Ascending aorta (tissue), 2 donors: ENCODE measurements around the gene HNRNPUL2. TPM values are rescaled to one million over a fixed set of nuclear protein-coding genes. Genes with fewer than 3 reads are reported as not detected.
A peak's percentile ranks its signal among the peaks of the same experiment; 100 is the strongest.

Experiments
- DNase-seq, 2 donors: peaks; one replicate each; pipeline ENCODE4 v3.0.0-alpha.2; 2019; ENCODE audit warnings: low spot score in 2 of 2
- H3K27ac ChIP-seq, 2 donors: fragments of 200-600 bp; sonication (generic); one replicate each; pipeline ENCODE4 v1.5.1; 2016 to 2017; ENCODE audit warnings: mild to moderate bottlenecking in 1 of 2
- H3K27me3 ChIP-seq: fragments of 200-600 bp; sonication (generic); one replicate; pipeline ENCODE4 v1.5.1; 2017
- H3K36me3 ChIP-seq, 2 donors: fragments of 200-600 bp; sonication (generic); one replicate each; pipeline ENCODE4 v1.5.1; 2016
- H3K4me1 ChIP-seq, 2 donors: fragments of 200-600 bp; sonication (generic); one replicate each; pipeline ENCODE4 v1.5.1; 2016 to 2017; ENCODE audit warnings: mild to moderate bottlenecking in 1 of 2
- H3K4me3 ChIP-seq, 2 donors: fragments of 200-600 bp; sonication (generic); one replicate each; pipeline ENCODE4 v1.5.1; 2016 to 2017; ENCODE audit warnings: mild to moderate bottlenecking in 1 of 2
- H3K9me3 ChIP-seq, 2 donors: fragments of 200-600 bp; sonication (generic); one replicate each; pipeline ENCODE4 v1.5.1; 2016
- intact Hi-C: fragments of 100-400 bp; cut with DNase I; formaldehyde crosslinking; loops from one replicate; pipeline ENCODE4 v1.15.1; 2023
- total RNA-seq: library from RNA; depleted of rRNA; stranded (reverse); fragments of >200 nt; gene quantifications from one replicate; pipeline ENCODE4 v1.1.0, GENCODE V29; 2016
- TF ChIP-seq, protein P1 (sequence below), 3 experiments: fragments of 200-600 bp in 2 of 3; fragments of 450-650 bp in 1 of 3; sonication (generic) in 2 of 3; IDR thresholded peaks; one replicate each; pipeline ENCODE4 v1.5.1; 2016 to 2019; ENCODE audit warnings: antibody characterized with exemption in 3 of 3, mild to moderate bottlenecking in 1 of 3, moderate library complexity in 1 of 3

Gene HNRNPUL2
- total RNA-seq, 1 donor from 2014 or later, result 14.6 TPM

DNA sequence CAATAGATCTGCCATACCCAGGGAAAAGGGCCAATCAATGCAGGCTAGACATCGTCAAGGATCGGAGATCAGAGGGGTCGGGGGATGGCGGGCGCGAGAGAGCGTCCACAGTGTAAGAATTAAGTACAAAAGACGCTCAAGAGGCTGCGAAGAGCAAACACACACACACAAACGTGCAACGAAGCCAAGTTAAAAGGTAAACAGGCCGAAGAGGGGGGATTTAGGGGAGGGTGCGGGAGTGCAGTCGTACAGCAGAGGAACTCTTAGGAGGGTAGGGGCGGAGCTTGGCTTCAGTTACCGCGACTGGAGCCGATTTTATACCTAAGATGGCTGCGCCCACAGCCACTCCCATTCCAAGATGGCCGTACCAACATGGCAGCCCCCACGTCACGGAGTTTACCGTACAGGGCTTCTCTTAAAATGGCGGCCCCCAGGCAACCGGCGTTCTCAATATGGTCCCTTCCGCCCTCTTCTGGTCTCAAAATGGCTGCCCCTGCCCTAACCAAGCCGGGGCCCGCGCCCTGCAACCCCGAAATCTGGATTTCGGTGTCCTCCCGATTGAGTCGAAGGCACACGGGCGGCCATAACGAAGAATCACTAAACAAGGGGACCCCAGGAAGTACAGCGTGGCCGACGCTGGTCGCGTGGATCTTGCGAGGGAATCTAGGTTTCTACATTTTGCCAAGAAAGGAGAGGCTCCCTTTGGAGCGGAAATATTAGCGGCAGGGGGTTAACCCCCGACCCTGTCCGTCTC lies 17.8 kb downstream of the HNRNPUL2 start:
- Histone ChIP-seq H3K36me3 (peaks cover 27 to 37% of the 10 kb centered on the region in 2 donors), H3K9me3 (no peaks in the 10 kb centered on the region), H3K27ac (peak overlapping the region; percentile 91 to 94), H3K4me1 (peaks cover 8 to 21% of the 10 kb centered on the region in 2 donors), H3K4me3 (peak overlapping the region; percentile 56 to 75), H3K27me3 (no peaks in the 10 kb centered on the region)
- DNase-seq, result peak; percentile 96 to 99
- TF ChIP-seq, protein P1, sequence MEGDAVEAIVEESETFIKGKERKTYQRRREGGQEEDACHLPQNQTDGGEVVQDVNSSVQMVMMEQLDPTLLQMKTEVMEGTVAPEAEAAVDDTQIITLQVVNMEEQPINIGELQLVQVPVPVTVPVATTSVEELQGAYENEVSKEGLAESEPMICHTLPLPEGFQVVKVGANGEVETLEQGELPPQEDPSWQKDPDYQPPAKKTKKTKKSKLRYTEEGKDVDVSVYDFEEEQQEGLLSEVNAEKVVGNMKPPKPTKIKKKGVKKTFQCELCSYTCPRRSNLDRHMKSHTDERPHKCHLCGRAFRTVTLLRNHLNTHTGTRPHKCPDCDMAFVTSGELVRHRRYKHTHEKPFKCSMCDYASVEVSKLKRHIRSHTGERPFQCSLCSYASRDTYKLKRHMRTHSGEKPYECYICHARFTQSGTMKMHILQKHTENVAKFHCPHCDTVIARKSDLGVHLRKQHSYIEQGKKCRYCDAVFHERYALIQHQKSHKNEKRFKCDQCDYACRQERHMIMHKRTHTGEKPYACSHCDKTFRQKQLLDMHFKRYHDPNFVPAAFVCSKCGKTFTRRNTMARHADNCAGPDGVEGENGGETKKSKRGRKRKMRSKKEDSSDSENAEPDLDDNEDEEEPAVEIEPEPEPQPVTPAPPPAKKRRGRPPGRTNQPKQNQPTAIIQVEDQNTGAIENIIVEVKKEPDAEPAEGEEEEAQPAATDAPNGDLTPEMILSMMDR (IDR thresholded peaks at IDR 0.05), result peak in 1 of 3 experiments; percentile 21
- intact Hi-C loops, result loop anchor here (1.0 to 5.0 kb wide), 5 partner anchors 18 to 123 kb away; partner anchors contain the start of genes C11orf98, CSKMT, HNRNPUL2 and STX5

DNA sequence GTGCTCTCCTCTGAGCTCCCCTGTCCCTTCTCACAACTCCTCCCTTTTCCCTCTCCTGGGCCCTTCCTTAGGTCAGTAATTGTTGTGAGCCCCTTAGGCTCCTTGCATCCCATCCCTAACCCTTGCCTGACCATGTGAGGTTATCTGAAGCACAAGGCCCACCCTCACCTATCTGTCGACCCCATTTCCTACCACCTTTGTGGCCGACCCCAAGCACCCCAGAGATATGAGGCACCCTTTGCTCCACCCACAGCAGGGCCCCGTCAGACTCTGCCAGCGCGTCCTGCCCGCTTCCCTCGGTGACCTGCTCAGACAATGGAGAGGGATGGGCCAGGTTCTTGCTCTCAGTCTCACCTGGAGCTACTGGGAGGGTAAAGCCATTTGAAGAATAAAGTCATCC lies 18.5 kb downstream of the HNRNPUL2 start:
- no peaks in the 10 kb centered on the region for H3K27me3 ChIP-seq
- no peak for DNase-seq
- H3K4me3 ChIP-seq, result peak overlapping the region; percentile 56 to 75
- H3K27ac ChIP-seq, result peak overlapping the region; percentile 91 to 94
- no peaks in the 10 kb centered on the region for H3K9me3 ChIP-seq
- H3K36me3 ChIP-seq, result peaks cover 21 to 31% of the 10 kb centered on the region in 2 donors
- TF ChIP-seq, protein P1 (IDR thresholded peaks at IDR 0.05), result no peak
- H3K4me1 ChIP-seq, result peaks cover 8 to 21% of the 10 kb centered on the region in 2 donors
- intact Hi-C loops, result loop anchor here (1.0 to 5.0 kb wide), 5 partner anchors 19 to 124 kb away; partner anchors contain the start of genes C11orf98, CSKMT, HNRNPUL2 and STX5

DNA sequence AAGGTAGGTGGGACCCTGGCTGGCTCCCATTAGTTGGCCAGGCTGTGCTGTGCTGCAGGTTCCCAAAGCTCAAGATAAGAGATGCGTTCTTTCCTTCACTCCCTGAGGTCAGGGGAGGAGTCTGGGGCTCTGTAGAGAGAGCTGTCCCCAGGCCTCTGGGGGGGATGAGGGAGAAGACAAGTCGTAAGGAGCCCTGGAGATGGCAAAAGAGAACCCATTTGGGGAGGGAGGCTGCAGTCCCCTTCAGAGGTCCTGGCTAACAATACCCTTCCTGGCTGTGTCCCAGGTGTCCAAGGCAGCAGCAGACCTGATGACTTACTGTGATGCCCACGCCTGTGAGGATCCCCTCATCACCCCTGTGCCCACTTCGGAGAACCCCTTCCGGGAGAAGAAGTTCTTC lies 18.9 kb downstream of the HNRNPUL2 start:
- no peak for DNase-seq
- H3K27me3 ChIP-seq, result no peaks in the 10 kb centered on the region
- intact Hi-C loops, result loop anchor here (2.0 to 5.0 kb wide), 2 partner anchors 106 to 124 kb away; partner anchors contain the start of genes STX5 and TEX54
- peak overlapping the region; percentile 91 to 94 for H3K27ac ChIP-seq
- TF ChIP-seq, protein P1 (IDR thresholded peaks at IDR 0.05), result no peak
- H3K9me3 ChIP-seq, result no peaks in the 10 kb centered on the region
- peaks cover 17 to 27% of the 10 kb centered on the region in 2 donors for H3K36me3 ChIP-seq
- H3K4me3 ChIP-seq, result peak overlapping the region; percentile 56 to 75
- H3K4me1 ChIP-seq, result peaks cover 8 to 21% of the 10 kb centered on the region in 2 donors

DNA sequence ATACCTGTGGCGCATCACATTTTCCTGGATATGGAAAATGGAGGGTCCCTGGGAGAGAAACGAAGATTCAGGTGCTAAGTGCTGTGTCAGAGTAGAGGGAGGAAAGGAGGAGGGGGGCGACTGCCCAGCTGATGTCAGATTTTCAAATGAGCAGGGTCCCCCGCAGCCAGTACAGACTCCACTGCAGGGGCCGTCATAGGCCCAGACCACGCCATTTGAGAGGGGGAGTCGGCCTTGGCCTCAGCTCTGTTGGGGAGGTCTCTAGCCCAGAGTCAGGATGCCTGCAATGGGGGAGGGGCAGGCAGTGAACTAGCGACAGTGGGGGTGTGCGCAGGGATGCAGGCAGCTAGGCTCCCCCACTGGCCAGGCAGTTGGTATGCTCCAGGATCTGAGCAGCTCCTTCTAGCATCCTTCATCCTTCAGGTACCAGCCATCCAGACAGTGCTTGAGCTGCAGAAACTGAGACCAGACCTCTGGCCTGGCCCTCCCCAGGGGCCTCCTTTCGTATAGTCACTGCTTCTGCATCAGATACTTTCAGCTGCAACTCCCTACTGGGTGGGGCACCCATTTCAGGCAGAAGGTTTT lies 19.9 kb downstream of the HNRNPUL2 start, which contains the start of the genes BSCL2 and GNG3:
TSS of gene BSCL2 (minus strand) at position 148 of the 585 bp plus-strand sequence. CDS start 229 bp downstream, outside the sequence.
TSS of gene GNG3 (plus strand) at position 400 of the 585 bp plus-strand sequence. CDS start 620 bp downstream, outside the sequence.
- no peak for DNase-seq
- intact Hi-C loops, result loop anchor here (2.0 to 5.0 kb wide), 3 partner anchors 53 to 125 kb away; partner anchors contain the start of genes INTS5, POLR2G, STX5 and TEX54
- H3K36me3 ChIP-seq, result peaks cover 11 to 18% of the 10 kb centered on the region in 2 donors
- H3K27me3 ChIP-seq, result no peaks in the 10 kb centered on the region
- peaks cover 8 to 21% of the 10 kb centered on the region in 2 donors for H3K4me1 ChIP-seq
- no peaks in the 10 kb centered on the region for H3K9me3 ChIP-seq
- H3K4me3 ChIP-seq, result peak within 1 kb of the TSS; percentile 75 to 76
- TF ChIP-seq, protein P1 (IDR thresholded peaks at IDR 0.05), result no peak
- peak within 1 kb of the TSS; percentile 86 to 94 for H3K27ac ChIP-seq

DNA sequence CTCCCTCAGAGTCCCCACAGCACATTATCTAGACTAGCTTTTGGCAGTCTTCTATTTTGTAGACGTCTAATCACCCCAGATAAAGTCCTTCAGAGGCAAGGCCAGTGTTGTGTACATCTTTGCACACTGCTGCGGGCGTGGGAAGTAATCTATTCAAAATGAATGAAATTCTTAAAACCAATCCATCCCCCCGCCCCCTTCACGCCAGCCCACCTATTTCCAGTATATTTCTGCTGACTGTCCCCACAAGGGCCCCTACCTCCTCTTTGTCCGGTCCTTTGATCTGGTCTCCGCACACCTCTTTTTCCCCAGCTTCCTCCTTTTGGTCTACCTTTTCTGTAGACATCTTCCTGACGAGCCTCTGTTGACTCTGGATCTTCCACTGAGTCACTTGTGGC lies 20.4 kb downstream of the HNRNPUL2 start:
- Histone ChIP-seq H3K36me3 (peaks cover 6 to 12% of the 10 kb centered on the region in 2 donors), H3K4me1 (peaks cover 8 to 21% of the 10 kb centered on the region in 2 donors), H3K27me3 (no peaks in the 10 kb centered on the region), H3K27ac (peak overlapping the region; percentile 61 to 86), H3K4me3 (peak overlapping the region; percentile 75 to 76), H3K9me3 (no peaks in the 10 kb centered on the region)
- intact Hi-C loops, result loop anchor here (2.0 to 5.0 kb wide), 3 partner anchors 54 to 125 kb away; partner anchors contain the start of genes INTS5, POLR2G, STX5 and TEX54
- TF ChIP-seq, protein P1 (IDR thresholded peaks at IDR 0.05), result no peak
- DNase-seq, result no peak
